ENCODE data around the gene SPG7.

SPG7 gene

GRCh38 chr16:89489040-89489897 is 18.9 kb upstream of the SPG7 start:
- peak; percentile 16 to 52 for DNase-seq

GRCh38 chr16:89489898-89490438 is 18.2 kb upstream of the SPG7 start:
- no peak for DNase-seq

- DNase-seq, result peak; percentile 90 to 97
Observed at GRCh38 chr16:89490439-89491237, 17.6 kb upstream of the SPG7 start, which contains the start of gene ANKRD11. Gene ANKRD11 (minus strand): TSS chr16:89490561. CDS start chr16:89317019, 173,542 bp downstream.

GRCh38 chr16:89491238-89491869 is 16.8 kb upstream of the SPG7 start:
- no peak for DNase-seq

GRCh38 chr16:89491974-89492687 is 16.1 kb upstream of the SPG7 start:
- no peak for DNase-seq

- DNase-seq, result no peak
Observed at GRCh38 chr16:89493776-89494175, 14.4 kb upstream of the SPG7 start.

- no peak for DNase-seq
Observed at GRCh38 chr16:89495121-89495520, 13.1 kb upstream of the SPG7 start.

GRCh38 chr16:89498839-89499238 is 9.4 kb upstream of the SPG7 start:
- DNase-seq, result no peak

GRCh38 chr16:89499767-89500166 is 8.4 kb upstream of the SPG7 start:
- DNase-seq, result no peak

GRCh38 chr16:89502081-89502843 is 5.9 kb upstream of the SPG7 start:
- DNase-seq, result no peak

GRCh38 chr16:89504091-89504490 is 4.1 kb upstream of the SPG7 start:
- DNase-seq, result no peak

GRCh38 chr16:89505204-89506112 is 2.7 kb upstream of the SPG7 start:
- DNase-seq, result no peak

GRCh38 chr16:89506113-89506504 is 2.1 kb upstream of the SPG7 start:
- no peak for DNase-seq

GRCh38 chr16:89506791-89507191 is 1.4 kb upstream of the SPG7 start:
- no peak for DNase-seq

GRCh38 chr16:89507214-89507833 is 879 bp upstream of the SPG7 start:
- DNase-seq, result no peak

- no peak for DNase-seq
Observed at GRCh38 chr16:89510526-89510925, 2.3 kb downstream of the SPG7 start.

- DNase-seq, result no peak
Observed at GRCh38 chr16:89511374-89511773, 3.2 kb downstream of the SPG7 start.

GRCh38 chr16:89512453-89512852 is 4.2 kb downstream of the SPG7 start:
- DNase-seq, result no peak

- DNase-seq, result no peak
Observed at GRCh38 chr16:89517128-89517527, 8.9 kb downstream of the SPG7 start.

- no peak for DNase-seq
Observed at GRCh38 chr16:89519881-89520280, 11.7 kb downstream of the SPG7 start.

Data from NCI-H446 (cell line).